Mucosa of descending colon (tissue), 3 donors: ENCODE data around the gene IGSF1. TPM values are rescaled to one million over a fixed set of nuclear protein-coding genes. Genes with fewer than 3 reads are reported as not detected.

Experiments used
- ATAC-seq: fragments of 200-7000 bp; cut with Tn5 transposase; one replicate; pipeline ENCODE4 v1.9.1; 2020; ENCODE audit warnings: mild to moderate bottlenecking, moderate library complexity
- DNase-seq, 3 donors: peaks; one replicate each; pipeline ENCODE4 v3.0.0-alpha.2; 2020
- H3K36me3 ChIP-seq: fragments of 200-600 bp; one replicate; pipeline ENCODE4 v1.8.0; 2021; ENCODE audit warnings: low read depth, mild to moderate bottlenecking
- H3K4me1 ChIP-seq: fragments of 200-600 bp; one replicate; pipeline ENCODE4 v1.8.0; 2021; ENCODE audit warnings: low read depth, mild to moderate bottlenecking
- H3K4me3 ChIP-seq: fragments of 200-600 bp; one replicate; pipeline ENCODE4 v1.8.0; 2021; ENCODE audit warnings: mild to moderate bottlenecking
- H3K9me3 ChIP-seq: fragments of 200-600 bp; one replicate; pipeline ENCODE4 v1.8.0; 2021; ENCODE audit warnings: mild to moderate bottlenecking
- CTCF ChIP-seq: fragments of 200-600 bp; IDR thresholded peaks from one replicate; pipeline ENCODE4 v1.8.0; 2022; ENCODE audit warnings: antibody characterized with exemption, mild to moderate bottlenecking
- intact Hi-C, 2 donors: fragments of 100-400 bp; cut with DNase I in 1 of 2; cut with micrococcal nuclease in 1 of 2; formaldehyde crosslinking; loops; one replicate each; pipeline versions ENCODE4 v1.11.0 to v1.11.1; 2022; cut with DNase I, micrococcal nuclease
- total RNA-seq, 3 donors: library from RNA; stranded (reverse); fragmentation: NEBNext Ultra II Directional in 2 of 3; extraction: Animal tissue kit (Norgen Biotek cat#: 25700) in 2 of 3; gene quantifications; one replicate each; pipeline versions ENCODE4 v1.2.1 to v1.2.4, GENCODE V29; 2021 to 2023
- donor health status: DM: no; HTN: no; CAD: no; lungs with moderate emphysema.
- donor health status: DM: no; HTN: no; CAD: no.
- donor health status: DM: no; HTN: yes; CAD: no.

IGSF1 gene
- total RNA-seq, 3 donors from 2014 or later = 0.12 to 0.66 TPM; not detected in 1

- TF ChIP-seq CTCF = no peak
- ATAC-seq = no peak
- no peak for DNase-seq
- Histone ChIP-seq H3K36me3 (no peaks in the 10 kb centered on the region), H3K4me3 (no peak overlapping the region), H3K4me1 (no peaks in the 10 kb centered on the region), H3K9me3 (no peaks in the 10 kb centered on the region)
- intact Hi-C loops = no loop called here
These were observed 12.0 kb upstream of the IGSF1 start for GRCh38 chrX:131301155-131301554.

- H3K9me3 ChIP-seq = no peaks in the 10 kb centered on the region
- no peak overlapping the region for H3K4me3 ChIP-seq
- TF ChIP-seq CTCF = no peak
- intact Hi-C loops = no loop called here
- H3K4me1 ChIP-seq = no peaks in the 10 kb centered on the region
- H3K36me3 ChIP-seq = no peaks in the 10 kb centered on the region
- ATAC-seq (no peak), DNase-seq (no peak)
These were observed 9.7 kb upstream of the IGSF1 start for GRCh38 chrX:131298846-131299245.

GRCh38 chrX:131298036-131298435, 8.9 kb upstream of the IGSF1 start:
- no peak for TF ChIP-seq CTCF
- ATAC-seq = no peak
- Histone ChIP-seq H3K4me3 (no peak overlapping the region), H3K36me3 (no peaks in the 10 kb centered on the region), H3K4me1 (no peaks in the 10 kb centered on the region), H3K9me3 (no peaks in the 10 kb centered on the region)
- DNase-seq = no peak
- intact Hi-C loops = no loop called here

- Histone ChIP-seq H3K9me3 (no peaks in the 10 kb centered on the region), H3K4me3 (no peak overlapping the region), H3K4me1 (no peaks in the 10 kb centered on the region), H3K36me3 (no peaks in the 10 kb centered on the region)
- TF ChIP-seq CTCF = no peak
- no peak for ATAC-seq
- DNase-seq = no peak
- intact Hi-C loops = no loop called here
These were observed 421 bp upstream of the IGSF1 start for GRCh38 chrX:131289527-131289926.

GRCh38 chrX:131288188-131288587, 918 bp downstream of the IGSF1 start:
- TF ChIP-seq CTCF = no peak
- H3K36me3 ChIP-seq = no peaks in the 10 kb centered on the region
- DNase-seq = no peak
- H3K4me1 ChIP-seq = no peaks in the 10 kb centered on the region
- ATAC-seq = no peak
- no peak overlapping the region for H3K4me3 ChIP-seq
- no peaks in the 10 kb centered on the region for H3K9me3 ChIP-seq
- intact Hi-C loops = no loop called here

GRCh38 chrX:131287560-131288179, 1.4 kb downstream of the IGSF1 start:
- Histone ChIP-seq H3K4me3 (no peak overlapping the region), H3K36me3 (no peaks in the 10 kb centered on the region), H3K4me1 (no peaks in the 10 kb centered on the region), H3K9me3 (no peaks in the 10 kb centered on the region)
- DNase-seq = no peak
- TF ChIP-seq CTCF = no peak
- intact Hi-C loops = no loop called here
- ATAC-seq = no peak
